ENCODE results near the gene TBC1D22A.

The TBC1D22A gene

GRCh38 chr22:47111626-47112581, 349.5 kb downstream of the TBC1D22A start:
- peaks cover 11% of the 10 kb centered on the region for H3K4me1 ChIP-seq (ENCODE audit: insufficient read depth, poor library complexity, severe bottlenecking)
- H3K27ac ChIP-seq (ENCODE audit: poor library complexity, severe bottlenecking) = no peak overlapping the region
- no peaks in the 10 kb centered on the region for H3K9me3 ChIP-seq (ENCODE audit: severe bottlenecking)
- H3K4me3 ChIP-seq (ENCODE audit: severe bottlenecking) = no peak overlapping the region
- no peaks in the 10 kb centered on the region for H3K27me3 ChIP-seq (ENCODE audit: insufficient read depth, poor library complexity, severe bottlenecking)
- ATAC-seq (ENCODE audit: low read depth) = no peak
- no peaks in the 10 kb centered on the region for H3K36me3 ChIP-seq (ENCODE audit: low read depth)
- TF ChIP-seq CTCF (IDR thresholded peaks at IDR 0.05; ENCODE audit: poor library complexity, severe bottlenecking) = no peak
- DNase-seq (ENCODE audit: low spot score) = no peak

- no peak for TF ChIP-seq CTCF (IDR thresholded peaks at IDR 0.05; ENCODE audit: poor library complexity, severe bottlenecking)
These were observed 350.1 kb downstream of the TBC1D22A start for GRCh38 chr22:47112582-47112965.

GRCh38 chr22:47112994-47113852, 350.8 kb downstream of the TBC1D22A start:
- no peak for TF ChIP-seq CTCF (IDR thresholded peaks at IDR 0.05; ENCODE audit: poor library complexity, severe bottlenecking)

More at GRCh38 chr22:47112582-47112965, 350.1 kb downstream of the TBC1D22A start:
- Histone ChIP-seq H3K4me3 (ENCODE audit: severe bottlenecking) (no peak overlapping the region), H3K36me3 (ENCODE audit: low read depth) (no peaks in the 10 kb centered on the region), H3K27me3 (ENCODE audit: insufficient read depth, poor library complexity, severe bottlenecking) (no peaks in the 10 kb centered on the region), H3K4me1 (ENCODE audit: insufficient read depth, poor library complexity, severe bottlenecking) (peaks cover 4% of the 10 kb centered on the region), H3K27ac (ENCODE audit: poor library complexity, severe bottlenecking) (no peak overlapping the region), H3K9me3 (ENCODE audit: severe bottlenecking) (no peaks in the 10 kb centered on the region)
- no peak for ATAC-seq (ENCODE audit: low read depth)
- DNase-seq (ENCODE audit: low spot score) = no peak

GRCh38 chr22:47113853-47114415, 351.5 kb downstream of the TBC1D22A start:
- no peak overlapping the region for H3K4me3 ChIP-seq (ENCODE audit: severe bottlenecking)
- H3K27ac ChIP-seq (ENCODE audit: poor library complexity, severe bottlenecking) = no peak overlapping the region
- H3K36me3 ChIP-seq (ENCODE audit: low read depth) = no peaks in the 10 kb centered on the region
- no peak for ATAC-seq (ENCODE audit: low read depth)
- no peak for TF ChIP-seq CTCF (IDR thresholded peaks at IDR 0.05; ENCODE audit: poor library complexity, severe bottlenecking)
- H3K27me3 ChIP-seq (ENCODE audit: insufficient read depth, poor library complexity, severe bottlenecking) = no peaks in the 10 kb centered on the region
- DNase-seq (ENCODE audit: low spot score) = no peak
- no peaks in the 10 kb centered on the region for H3K4me1 ChIP-seq (ENCODE audit: insufficient read depth, poor library complexity, severe bottlenecking)
- H3K9me3 ChIP-seq (ENCODE audit: severe bottlenecking) = no peaks in the 10 kb centered on the region

More at GRCh38 chr22:47112994-47113852, 350.8 kb downstream of the TBC1D22A start:
- H3K9me3 ChIP-seq (ENCODE audit: severe bottlenecking) = no peaks in the 10 kb centered on the region
- no peak overlapping the region for H3K27ac ChIP-seq (ENCODE audit: poor library complexity, severe bottlenecking)
- DNase-seq (ENCODE audit: low spot score) = peak; percentile 52
- H3K36me3 ChIP-seq (ENCODE audit: low read depth) = no peaks in the 10 kb centered on the region
- H3K27me3 ChIP-seq (ENCODE audit: insufficient read depth, poor library complexity, severe bottlenecking) = no peaks in the 10 kb centered on the region
- ATAC-seq (ENCODE audit: low read depth) = no peak
- H3K4me3 ChIP-seq (ENCODE audit: severe bottlenecking) = no peak overlapping the region
- H3K4me1 ChIP-seq (ENCODE audit: insufficient read depth, poor library complexity, severe bottlenecking) = no peaks in the 10 kb centered on the region

Measured in RWPE2 (cell line).